Right forelimb (tissue), 1 donor: ENCODE data around the gene RSPO4.
"Not testable (repeated sequence)": the region's sequence is repeated elsewhere in the genome, so short reads cannot be mapped to it uniquely, and the experiment has no call there.

ENCODE experiments used
- DNase-seq: peaks from one replicate; pipeline ENCODE4 v3.0.0-alpha.2; 2018

RSPO4 gene

GRCh38 chr20:1001911-1002681 is at the start of gene RSPO4:
Gene RSPO4, minus strand, starts transcription at chr20:1002311. Its CDS starts 147 bp downstream, at chr20:1002164.
- no peak for DNase-seq

- no peak for DNase-seq
Measured at GRCh38 chr20:1050440-1050839, 48.3 kb upstream of the RSPO4 start.

- DNase-seq: no peak
Measured at GRCh38 chr20:1045860-1046418, 43.8 kb upstream of the RSPO4 start.

- DNase-seq: no peak
Measured at GRCh38 chr20:1041845-1042390, 39.8 kb upstream of the RSPO4 start.

GRCh38 chr20:1038205-1038604 is 36.1 kb upstream of the RSPO4 start:
- DNase-seq: no peak

- DNase-seq: no peak
Measured at GRCh38 chr20:1037039-1037438, 34.9 kb upstream of the RSPO4 start.

GRCh38 chr20:1035466-1035865 is 33.4 kb upstream of the RSPO4 start:
- DNase-seq: no peak

GRCh38 chr20:1034415-1034789 is 32.3 kb upstream of the RSPO4 start:
- DNase-seq: no peak

- no peak for DNase-seq
Measured at GRCh38 chr20:1033751-1034414, 31.8 kb upstream of the RSPO4 start.

GRCh38 chr20:1029980-1030379 is 27.9 kb upstream of the RSPO4 start:
- peak; percentile 13 for DNase-seq

- DNase-seq: not testable (repeated sequence)
Measured at GRCh38 chr20:1026214-1026613, 24.1 kb upstream of the RSPO4 start.

- DNase-seq: no peak
Measured at GRCh38 chr20:1022871-1023270, 20.8 kb upstream of the RSPO4 start.

- DNase-seq: no peak
Measured at GRCh38 chr20:1020614-1021013, 18.5 kb upstream of the RSPO4 start.

- no peak for DNase-seq
Measured at GRCh38 chr20:1019344-1019743, 17.2 kb upstream of the RSPO4 start.

GRCh38 chr20:1017677-1018076 is 15.6 kb upstream of the RSPO4 start:
- no peak for DNase-seq

- no peak for DNase-seq
Measured at GRCh38 chr20:1015181-1015580, 13.1 kb upstream of the RSPO4 start.

- DNase-seq: no peak
Measured at GRCh38 chr20:1014471-1014870, 12.4 kb upstream of the RSPO4 start.

- no peak for DNase-seq
Measured at GRCh38 chr20:1013566-1014340, 11.6 kb upstream of the RSPO4 start.

GRCh38 chr20:1012359-1013168 is 10.5 kb upstream of the RSPO4 start:
- no peak for DNase-seq

- no peak for DNase-seq
Measured at GRCh38 chr20:1010659-1011058, 8.5 kb upstream of the RSPO4 start.

- DNase-seq: peak; percentile 41
Measured at GRCh38 chr20:1005452-1006027, 3.4 kb upstream of the RSPO4 start.
